K562 (cell line): Measurements from ENCODE around the gene ENTREP1. TPM values are rescaled to one million over a fixed set of nuclear protein-coding genes. Genes with fewer than 3 reads are reported as not detected.

Experiments
- ATAC-seq: fragments of 200-7000 bp; cut with Tn5 transposase; 3 replicates; pipeline ENCODE4 v1.9.1; 2020; ENCODE audit warnings: moderate library complexity
- BruUV-seq: library from RNA; stranded (reverse); fragments of 400-500 nt; replicated peaks from 2 replicates; lab custom pipeline; 2021; lab: Mats Ljungman, UMichigan
- CTCF ChIA-PET: fragments of 300-600 bp; formaldehyde crosslinking; extraction: SDS; loops from one replicate; lab custom pipeline; 2021; ENCODE audit warnings: low intra/inter-chr PET ratio; lab: Yijun Ruan, JAX
- POLR2A ChIA-PET: fragments of 300-600, 350-650 bp; sonication (Branson Sonifier 250); formaldehyde crosslinking; extraction: SDS; loops from one replicate; lab custom pipeline; 2021; ENCODE audit warnings: antibody characterized with exemption, inconsistent platforms; lab: Yijun Ruan, JAX
- DNase-seq, 4 experiments: peaks; one replicate each; pipeline versions ENCODE4 v3.0.0 to v3.0.0-alpha.2; 2011 to 2018; ENCODE audit warnings: low spot score in 3 of 4, mixed read lengths in 3 of 4; ENCODE audit errors: extremely low read depth in 1 of 4
- FAIRE-seq: peaks from 2 replicates; lab custom pipeline; 2011; peaks lifted over from hg19 to GRCh38; lab: Jason Lieb, UNC
- H2AFZ ChIP-seq: 2 replicates; pipeline ENCODE4 v1.6.0; 2011; ENCODE audit warnings: low read depth, low read length, control low read depth, inconsistent platforms
- H3K27ac ChIP-seq: fragments of 200-600 bp; 3 replicates; pipeline ENCODE4 v1.8.0; 2011; ENCODE audit warnings: low read depth, mild to moderate bottlenecking, control low read depth, inconsistent platforms, low read length, moderate library complexity, mixed read lengths; ENCODE audit errors: extremely low read depth
- H3K27me3 ChIP-seq, 2 experiments: fragments of 300-600 bp in 1 of 2; 2 replicates in 1 of 2; 3 replicates in 1 of 2; pipeline versions ENCODE4 v1.6.0 to v1.8.0; 2011; ENCODE audit warnings: inconsistent platforms in 2 of 2, low read length in 2 of 2, mild to moderate bottlenecking in 1 of 2, mixed read lengths in 1 of 2, moderate library complexity in 1 of 2; ENCODE audit not compliant: control insufficient read depth in 2 of 2, insufficient read depth in 2 of 2
- H3K36me3 ChIP-seq: fragments of 300-600 bp; 3 replicates; pipeline ENCODE4 v1.8.0; 2011; ENCODE audit warnings: mild to moderate bottlenecking, low read length, inconsistent platforms; ENCODE audit not compliant: control insufficient read depth, insufficient read depth
- H3K4me1 ChIP-seq, 2 experiments: fragments of 200-600 bp in 1 of 2; replicated peaks in 1 of 2; 2 replicates in 1 of 2; 3 replicates in 1 of 2; pipeline versions ENCODE4 v1.5.1 to v1.8.0; 2011; ENCODE audit warnings: inconsistent platforms in 2 of 2, low read length in 2 of 2, mild to moderate bottlenecking in 1 of 2, mixed read lengths in 1 of 2, moderate library complexity in 1 of 2; ENCODE audit not compliant: control insufficient read depth in 2 of 2, insufficient read depth in 2 of 2
- H3K4me2 ChIP-seq: 2 replicates; pipeline ENCODE4 v1.6.1; 2011; ENCODE audit warnings: low read length, control low read depth, inconsistent platforms, mixed read lengths; ENCODE audit not compliant: insufficient read depth
- H3K4me3 ChIP-seq: fragments of 200-600 bp; sonication (generic), shearing (Covaris generic); 2 replicates; pipeline ENCODE4 v1.5.1; 2016; ENCODE audit warnings: control low read depth, inconsistent platforms
- H3K79me2 ChIP-seq: fragments of 200-600 bp; 3 replicates; pipeline ENCODE4 v1.8.0; 2011; ENCODE audit warnings: low read length, inconsistent platforms; ENCODE audit not compliant: control insufficient read depth, insufficient read depth
- H3K9ac ChIP-seq, 2 experiments: 2 replicates each; pipeline versions ENCODE4 v1.6.0 to v1.6.1; 2011; ENCODE audit warnings: low read depth in 2 of 2, low read length in 2 of 2, control low read depth in 1 of 2, inconsistent platforms in 1 of 2, mild to moderate bottlenecking in 1 of 2, mixed read lengths in 1 of 2; ENCODE audit not compliant: insufficient read depth in 1 of 2
- H3K9me1 ChIP-seq: one replicate; pipeline ENCODE4 v1.6.0; 2011; ENCODE audit warnings: inconsistent platforms, mild to moderate bottlenecking, low read length, moderate library complexity; ENCODE audit not compliant: control insufficient read depth, insufficient read depth
- H3K9me3 ChIP-seq: replicated peaks from 2 replicates; pipeline ENCODE4 v1.5.1; 2011; ENCODE audit warnings: low read depth, low read length, inconsistent platforms; ENCODE audit not compliant: control insufficient read depth, insufficient read depth
- H4K20me1 ChIP-seq: replicated peaks from 2 replicates; pipeline ENCODE4 v1.6.1; 2011; ENCODE audit warnings: low read length, inconsistent platforms, mixed read lengths; ENCODE audit not compliant: control insufficient read depth, insufficient read depth
- FOXP1 ChIP-seq: sonication (generic); formaldehyde crosslinking; IDR thresholded peaks from 2 replicates; pipeline ENCODE4 v1.8.0; 2022; ENCODE audit warnings: mild to moderate bottlenecking, missing genetic modification reagents
- L3MBTL2 ChIP-seq: fragments of 450-650 bp; IDR thresholded peaks from 2 replicates; pipeline ENCODE4 v1.6.1; 2016; ENCODE audit warnings: mild to moderate bottlenecking, moderate library complexity
- ZNF212 ChIP-seq: fragments of 450-650 bp; formaldehyde crosslinking; IDR thresholded peaks from 2 replicates; pipeline ENCODE4 v1.4.0; 2020; ENCODE audit warnings: mild to moderate bottlenecking
- WGBS: fragments of 100-300 bp; shearing (Covaris generic); methylation state at CpG from one replicate; pipeline ENCODE4 v1.1.6; 2016; ENCODE audit warnings: low coverage, mixed read lengths; ENCODE audit not compliant: insufficient coverage; ENCODE audit errors: missing lambda C conversion rate; 5-methylcytosine and 5-hydroxymethylcytosine counted together
- in situ Hi-C: fragments of 300-500 bp; cut with MboI; formaldehyde crosslinking; loops from 4 replicates; pipeline ENCODE4 v1.15.0; 2018; ENCODE audit warnings: inconsistent platforms, mixed read lengths
- intact Hi-C: fragments of 100-400 bp; cut with micrococcal nuclease; formaldehyde crosslinking; loops from 2 replicates; pipeline ENCODE4 v1.14.2; 2022
- polyA plus RNA-seq, 8 experiments: library from polyadenylated mRNA; depleted of rRNA in 4 of 8; stranded (reverse) in 5 of 8; unstranded in 3 of 8; fragments of >200 nt; fragmentation: Nextera tagmentation in 2 of 8; fragmentation: Illumina TruSeq in 1 of 8; extraction: Ambion mirVana in 2 of 8; extraction: Trizol in 1 of 8; gene quantifications; 2 replicates each; pipeline versions ENCODE4 v1.2.1 to v1.2.3, GENCODE V29; 2011 to 2014; ENCODE audit warnings: inconsistent platforms in 1 of 8, missing spikeins in 1 of 8
- total RNA-seq, 7 experiments: library from RNA; depleted of rRNA in 6 of 7; stranded (reverse); fragments of >200 nt in 6 of 7; fragmentation: Illumina TruSeq in 2 of 7; extraction: Trizol in 2 of 7; gene quantifications; 2 replicates each; pipeline versions ENCODE4 v1.2.1 to v1.2.3, GENCODE V29; 2011 to 2021; ENCODE audit warnings: low replicate concordance in 1 of 7
- TF ChIP-seq, protein P1 (sequence below): fragments of 450-650 bp; formaldehyde crosslinking; IDR thresholded peaks from 2 replicates; pipeline ENCODE4 v1.4.0; 2020; ENCODE audit warnings: mild to moderate bottlenecking, moderate library complexity

ENTREP1 gene
- total and polyA plus RNA-seq, 9 of the 15 experiments (the other 6 are each of a cell fraction or from before 2014, with no cell fraction given): not detected

DNA sequence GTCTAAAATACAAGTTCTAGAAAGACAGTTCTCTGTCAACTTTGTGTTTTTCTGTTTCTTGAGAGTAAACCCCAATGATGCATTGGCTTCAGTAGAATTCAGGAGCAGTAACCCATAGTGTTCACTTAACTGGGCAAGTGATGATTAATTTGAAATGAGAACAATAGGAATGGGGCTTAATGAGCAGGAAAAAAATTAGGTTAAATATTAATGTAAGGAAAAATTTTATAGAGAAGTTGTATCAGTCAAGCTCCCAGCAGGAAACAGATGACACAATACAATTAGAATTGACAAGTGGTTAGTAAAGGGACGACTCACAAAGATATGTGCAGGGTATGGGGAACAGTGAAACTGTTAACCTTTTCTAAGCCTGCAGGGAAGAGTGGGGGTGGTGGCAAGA, 38.2 kb downstream of the ENTREP1 start:
- POLR2A ChIA-PET: interaction anchor here (0.6 kb wide), 1 partner anchor 1212 kb away, joined by 4 read pairs; no protein-coding TSS in a partner anchor
- H3K27ac ChIP-seq: no peak overlapping the region
- intact Hi-C loops (loop anchor here (10.0 kb wide), 1 partner anchor 98 kb away; no protein-coding TSS in a partner anchor), in situ Hi-C loops (no loop called here)
- H3K9me3 ChIP-seq: no peaks in the 10 kb centered on the region
- 0% methylated on average over 1 of the region's 1 CpG for WGBS
- H3K4me1 ChIP-seq: no peaks in the 10 kb centered on the region
- H3K9me1 ChIP-seq: no peaks in the 10 kb centered on the region
- no peaks in the 10 kb centered on the region for H4K20me1 ChIP-seq
- H3K9ac ChIP-seq: no peak overlapping the region
- H3K4me3 ChIP-seq: no peak overlapping the region
- no peak for DNase-seq
- TF ChIP-seq ZNF212 (CRISPR knock-in tag) (no peak), L3MBTL2 (no peak), FOXP1 (CRISPR knock-in tag) (no peak)
- TF ChIP-seq, protein P1, sequence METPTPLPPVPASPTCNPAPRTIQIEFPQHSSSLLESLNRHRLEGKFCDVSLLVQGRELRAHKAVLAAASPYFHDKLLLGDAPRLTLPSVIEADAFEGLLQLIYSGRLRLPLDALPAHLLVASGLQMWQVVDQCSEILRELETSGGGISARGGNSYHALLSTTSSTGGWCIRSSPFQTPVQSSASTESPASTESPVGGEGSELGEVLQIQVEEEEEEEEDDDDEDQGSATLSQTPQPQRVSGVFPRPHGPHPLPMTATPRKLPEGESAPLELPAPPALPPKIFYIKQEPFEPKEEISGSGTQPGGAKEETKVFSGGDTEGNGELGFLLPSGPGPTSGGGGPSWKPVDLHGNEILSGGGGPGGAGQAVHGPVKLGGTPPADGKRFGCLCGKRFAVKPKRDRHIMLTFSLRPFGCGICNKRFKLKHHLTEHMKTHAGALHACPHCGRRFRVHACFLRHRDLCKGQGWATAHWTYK (CRISPR knock-in tag): no peak
- CTCF ChIA-PET: no interaction called here
- no peak for FAIRE-seq
- no TSS peak for BruUV-seq
- no peaks in the 10 kb centered on the region for H3K36me3 ChIP-seq
- ATAC-seq: no peak
- no peak overlapping the region for H3K4me2 ChIP-seq
- H2AFZ ChIP-seq: no peak overlapping the region
- H3K27me3 ChIP-seq: no peaks in the 10 kb centered on the region
- no peaks in the 10 kb centered on the region for H3K79me2 ChIP-seq
